H9 (cell line): Measurements from ENCODE around the gene TBC1D24. TPM values are rescaled to one million over a fixed set of nuclear protein-coding genes. Genes with fewer than 3 reads are reported as not detected.

Experiments used
- DNase-seq: peaks from one replicate; pipeline ENCODE4 v3.0.0-alpha.2; 2017
- H2AFZ ChIP-seq: one replicate; pipeline ENCODE4 v1.6.1; 2013; ENCODE audit warnings: mild to moderate bottlenecking, low read length, control low read depth, moderate library complexity
- H2AK5ac ChIP-seq: 2 replicates; pipeline ENCODE4 v1.6.1; 2013; ENCODE audit warnings: low read length, control low read depth, mixed read lengths; ENCODE audit not compliant: insufficient read length
- H2BK120ac ChIP-seq: one replicate; pipeline ENCODE4 v1.6.1; 2013; ENCODE audit warnings: low read depth, mild to moderate bottlenecking, low read length, control low read depth, inconsistent platforms; ENCODE audit not compliant: poor library complexity, severe bottlenecking
- H2BK12ac ChIP-seq: 2 replicates; pipeline ENCODE4 v1.6.1; 2013; ENCODE audit warnings: low read length, control low read depth, mixed read lengths, low read depth; ENCODE audit not compliant: insufficient read length
- H2BK15ac ChIP-seq: 2 replicates; pipeline ENCODE4 v1.6.1; 2013; ENCODE audit warnings: low read depth, low read length, control low read depth
- H2BK20ac ChIP-seq: one replicate; pipeline ENCODE4 v1.6.1; 2013; ENCODE audit warnings: low read depth, mild to moderate bottlenecking, low read length, control low read depth, inconsistent platforms; ENCODE audit not compliant: poor library complexity, severe bottlenecking
- H2BK5ac ChIP-seq: 2 replicates; pipeline ENCODE4 v1.6.1; 2013; ENCODE audit warnings: low read length, control low read depth, mixed read lengths; ENCODE audit not compliant: insufficient read length
- H3K14ac ChIP-seq: 2 replicates; pipeline ENCODE4 v1.6.1; 2013; ENCODE audit warnings: low read length, control low read depth; ENCODE audit not compliant: insufficient read depth
- H3K18ac ChIP-seq: 2 replicates; pipeline ENCODE4 v1.6.1; 2013; ENCODE audit warnings: low read depth, mild to moderate bottlenecking, mixed read lengths, low read length, control low read depth; ENCODE audit not compliant: insufficient read length
- H3K23ac ChIP-seq: 2 replicates; pipeline ENCODE4 v1.6.1; 2013; ENCODE audit warnings: low read length, control low read depth, mixed read lengths, low read depth; ENCODE audit not compliant: insufficient read length
- H3K23me2 ChIP-seq: 2 replicates; pipeline ENCODE4 v1.6.1; 2013; ENCODE audit warnings: low read depth, mild to moderate bottlenecking, mixed read lengths, low read length, control low read depth; ENCODE audit not compliant: insufficient read length, poor library complexity, severe bottlenecking
- H3K27ac ChIP-seq: 2 replicates; pipeline ENCODE4 v1.5.1; 2013; ENCODE audit warnings: low read length, control low read depth, mixed read lengths, low read depth; ENCODE audit not compliant: insufficient read length
- H3K27me3 ChIP-seq: 2 replicates; pipeline ENCODE4 v1.6.1; 2013; ENCODE audit warnings: low read length, control low read depth, inconsistent platforms; ENCODE audit not compliant: insufficient read depth
- H3K4ac ChIP-seq: 2 replicates; pipeline ENCODE4 v1.6.1; 2013; ENCODE audit warnings: low read depth, mild to moderate bottlenecking, control low read depth, inconsistent platforms, low read length, moderate library complexity
- H3K4me1 ChIP-seq: 2 replicates; pipeline ENCODE4 v1.6.1; 2013; ENCODE audit warnings: low read length, control low read depth, inconsistent platforms; ENCODE audit not compliant: insufficient read depth
- H3K4me2 ChIP-seq: 2 replicates; pipeline ENCODE4 v1.6.1; 2013; ENCODE audit warnings: low read length, control low read depth, mixed read lengths; ENCODE audit not compliant: insufficient read length, insufficient read depth
- H3K56ac ChIP-seq: 2 replicates; pipeline ENCODE4 v1.6.1; 2013; ENCODE audit warnings: low read depth, mild to moderate bottlenecking, mixed read lengths, low read length, control low read depth; ENCODE audit not compliant: insufficient read length
- H3K79me1 ChIP-seq: 2 replicates; pipeline ENCODE4 v1.6.1; 2013; ENCODE audit warnings: low read depth, mild to moderate bottlenecking, moderate library complexity, low read length, control low read depth, inconsistent platforms; ENCODE audit not compliant: insufficient read depth, poor library complexity, severe bottlenecking
- H3K79me2 ChIP-seq: 2 replicates; pipeline ENCODE4 v1.6.1; 2013; ENCODE audit warnings: low read length, control low read depth, inconsistent platforms; ENCODE audit not compliant: insufficient read depth
- H3K9ac ChIP-seq: 2 replicates; pipeline ENCODE4 v1.6.1; 2013; ENCODE audit warnings: low read length, control low read depth, mixed read lengths; ENCODE audit not compliant: insufficient read length; ENCODE audit errors: extremely low read depth
- H3K9me3 ChIP-seq: one replicate; pipeline ENCODE4 v1.6.1; 2013; ENCODE audit warnings: low read depth, low read length, inconsistent platforms; ENCODE audit not compliant: control insufficient read depth
- H3T11ph ChIP-seq: one replicate; pipeline ENCODE4 v1.6.1; 2013; ENCODE audit warnings: mild to moderate bottlenecking, low read length, control low read depth, inconsistent platforms
- H4K20me1 ChIP-seq: one replicate; pipeline ENCODE4 v1.6.1; 2013; ENCODE audit not compliant: control insufficient read depth, insufficient read length, insufficient read depth
- H4K5ac ChIP-seq: 2 replicates; pipeline ENCODE4 v1.6.1; 2013; ENCODE audit warnings: low read depth, mild to moderate bottlenecking, mixed read lengths, low read length, control low read depth; ENCODE audit not compliant: insufficient read length
- H4K8ac ChIP-seq: replicated peaks from 2 replicates; pipeline ENCODE4 v1.6.1; 2013; ENCODE audit warnings: low read length, control low read depth, mixed read lengths, low read depth; ENCODE audit not compliant: insufficient read length
- H4K91ac ChIP-seq: 2 replicates; pipeline ENCODE4 v1.6.1; 2013; ENCODE audit warnings: low read depth, mild to moderate bottlenecking, moderate library complexity, mixed read lengths, low read length, control low read depth; ENCODE audit not compliant: insufficient read length
- H3K27ac Mint-ChIP-seq, 3 experiments: 2 replicates in 2 of 3; 3 replicates in 1 of 3; pipeline ENCODE4 v1.8.0; 2020 to 2021; ENCODE audit warnings: mixed read lengths in 3 of 3, mild to moderate bottlenecking in 1 of 3, moderate library complexity in 1 of 3
- H3K27me3 Mint-ChIP-seq: 2 replicates; pipeline ENCODE4 v1.8.0; 2021; ENCODE audit warnings: low read depth, mild to moderate bottlenecking, moderate library complexity, mixed read lengths
- H3K36me3 Mint-ChIP-seq, 3 experiments: 2 replicates in 2 of 3; 3 replicates in 1 of 3; pipeline ENCODE4 v1.8.0; 2020 to 2021; ENCODE audit warnings: low read depth in 3 of 3, mixed read lengths in 3 of 3; ENCODE audit not compliant: insufficient read depth in 1 of 3
- H3K4me1 Mint-ChIP-seq, 2 experiments: 2 replicates each; pipeline ENCODE4 v1.8.0; 2020; ENCODE audit warnings: mixed read lengths in 2 of 2
- H3K4me3 Mint-ChIP-seq, 2 experiments: 2 replicates in 1 of 2; 3 replicates in 1 of 2; pipeline ENCODE4 v1.8.0; 2020 to 2021; ENCODE audit warnings: mild to moderate bottlenecking in 2 of 2, mixed read lengths in 2 of 2, moderate library complexity in 1 of 2
- H3K9me3 Mint-ChIP-seq, 2 experiments: 2 replicates in 1 of 2; 3 replicates in 1 of 2; pipeline ENCODE4 v1.8.0; 2020; ENCODE audit warnings: mild to moderate bottlenecking in 2 of 2, mixed read lengths in 2 of 2, moderate library complexity in 1 of 2
- CTCF ChIP-seq: fragments of 200-600 bp; sonication (generic); conservative IDR thresholded peaks from 3 replicates; pipeline ENCODE4 v1.8.0; 2021; ENCODE audit warnings: antibody characterized with exemption, mild to moderate bottlenecking
- WGBS: extraction: QIAGEN DNeasy Blood & Tissue Kit; methylation state at CpG from one replicate; pipeline ENCODE4 v1.1.7; 2013; ENCODE audit warnings: missing lambda C conversion rate, low lambda C conversion rate, mixed read lengths; ENCODE audit not compliant: insufficient read length; ENCODE audit errors: extremely low coverage; 5-methylcytosine and 5-hydroxymethylcytosine counted together
- total RNA-seq: library from RNA; stranded (reverse); gene quantifications from 2 replicates; pipeline ENCODE4 v1.2.1, GENCODE V29; 2021

Gene TBC1D24
- total RNA-seq, 1 experiment from 2014 or later = 19.0 TPM

- Histone ChIP-seq H3K14ac (no peak overlapping the region), H2AK5ac (no peak overlapping the region), H3K79me2 (no peaks in the 10 kb centered on the region), H2BK15ac (no peak overlapping the region), H4K20me1 (no peaks in the 10 kb centered on the region), H3K4me2 (no peak overlapping the region), H2BK12ac (no peak overlapping the region), H3K27ac (no peak overlapping the region), H3K9me3 (no peaks in the 10 kb centered on the region), H2AFZ (no peak overlapping the region), H3K23me2 (no peaks in the 10 kb centered on the region), H3K56ac (no peak overlapping the region), H2BK5ac (no peak overlapping the region), H4K8ac (no peak overlapping the region), H4K5ac (no peak overlapping the region), H3K27me3 (no peaks in the 10 kb centered on the region), H3K23ac (no peak overlapping the region), H4K91ac (no peak overlapping the region), H3K9ac (no peak overlapping the region), H3K18ac (no peak overlapping the region), H3T11ph (no peak overlapping the region), H3K79me1 (peaks cover 4% of the 10 kb centered on the region), H2BK120ac (no peak overlapping the region), H2BK20ac (no peak overlapping the region), H3K4ac (no peak overlapping the region), H3K4me1 (no peaks in the 10 kb centered on the region)
- H3K36me3 Mint-ChIP-seq = peaks cover 60 to 84% (median 83%) of the 10 kb centered on the region in 3 experiments; a peak in 6 of 7 replicates
- no CpG with 5 or more reads among the region's 9 CpGs for WGBS
- TF ChIP-seq CTCF = no peak
- H3K27me3 Mint-ChIP-seq = no peaks in the 10 kb centered on the region
- no peak for DNase-seq
- H3K4me1 Mint-ChIP-seq = peaks cover under 1% of the 10 kb centered on the region in 2 experiments; a peak in 2 of 4 replicates
- H3K9me3 Mint-ChIP-seq = no peaks in the 10 kb centered on the region
- no peak overlapping the region for H3K4me3 Mint-ChIP-seq
- H3K27ac Mint-ChIP-seq = no peak overlapping the region
These were observed 38.8 kb upstream of the TBC1D24 start for GRCh38 chr16:2436110-2436509.
